HG02588 (cell line): ENCODE results near the gene FGF13.

Experiments used
- ATAC-seq: cut with Tn5 transposase; IDR thresholded peaks from one replicate; pipeline ENCODE4 v1.9.1; 2021; ENCODE audit warnings: mild to moderate bottlenecking, moderate library complexity; ENCODE audit not compliant: unreplicated experiment

FGF13 gene

DNA sequence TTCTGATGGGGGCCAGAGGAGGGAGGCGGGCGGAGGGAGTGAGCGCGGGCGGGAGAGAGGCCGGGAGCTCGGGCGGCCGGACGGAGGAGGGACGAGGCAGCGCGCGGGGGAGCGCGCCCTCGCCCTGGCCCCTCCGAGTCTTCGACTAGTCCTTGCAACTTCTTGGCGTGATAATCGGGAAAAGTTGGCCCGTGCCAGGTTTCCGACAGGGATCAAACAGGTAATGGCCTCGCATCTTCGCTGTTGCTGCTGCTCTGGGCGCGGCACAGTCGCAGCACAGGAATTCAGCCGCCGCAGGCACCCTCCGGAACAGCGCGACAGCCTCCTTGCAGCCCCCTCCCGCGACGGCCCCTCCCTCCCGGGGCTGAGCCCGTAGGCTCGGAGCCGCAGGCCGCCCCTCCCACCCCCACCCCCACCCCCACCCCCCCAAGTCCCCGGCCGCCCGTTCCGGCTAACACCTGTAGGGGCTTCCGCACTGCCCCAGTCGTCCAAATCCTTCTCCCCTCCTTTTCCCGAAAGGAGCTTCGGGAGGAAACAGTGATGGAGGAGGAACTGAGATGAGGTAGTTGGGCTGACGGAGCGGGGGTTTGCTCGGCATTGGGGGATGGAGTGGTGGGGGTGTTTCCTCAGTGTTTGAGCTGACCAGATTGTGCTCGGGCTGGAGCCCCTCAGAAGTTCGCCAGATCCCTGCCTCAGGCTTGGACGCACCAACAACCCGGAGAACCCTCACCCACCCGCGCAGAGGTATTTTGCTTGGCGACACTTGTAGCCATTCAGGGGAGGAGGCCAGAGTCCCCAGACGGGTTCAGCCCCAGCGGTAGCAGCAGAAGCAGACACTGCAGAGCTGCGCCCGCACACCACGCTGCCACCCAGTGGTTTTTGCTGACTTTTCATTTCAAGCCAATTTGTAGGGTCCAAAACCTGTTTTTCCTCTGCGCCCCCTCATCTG is at the start of gene FGF13:
FGF13 (minus strand) TSS at position 319 of the 949 bp plus-strand sequence. CDS start 714 bp downstream, outside the sequence.
- no peak for ATAC-seq

DNA sequence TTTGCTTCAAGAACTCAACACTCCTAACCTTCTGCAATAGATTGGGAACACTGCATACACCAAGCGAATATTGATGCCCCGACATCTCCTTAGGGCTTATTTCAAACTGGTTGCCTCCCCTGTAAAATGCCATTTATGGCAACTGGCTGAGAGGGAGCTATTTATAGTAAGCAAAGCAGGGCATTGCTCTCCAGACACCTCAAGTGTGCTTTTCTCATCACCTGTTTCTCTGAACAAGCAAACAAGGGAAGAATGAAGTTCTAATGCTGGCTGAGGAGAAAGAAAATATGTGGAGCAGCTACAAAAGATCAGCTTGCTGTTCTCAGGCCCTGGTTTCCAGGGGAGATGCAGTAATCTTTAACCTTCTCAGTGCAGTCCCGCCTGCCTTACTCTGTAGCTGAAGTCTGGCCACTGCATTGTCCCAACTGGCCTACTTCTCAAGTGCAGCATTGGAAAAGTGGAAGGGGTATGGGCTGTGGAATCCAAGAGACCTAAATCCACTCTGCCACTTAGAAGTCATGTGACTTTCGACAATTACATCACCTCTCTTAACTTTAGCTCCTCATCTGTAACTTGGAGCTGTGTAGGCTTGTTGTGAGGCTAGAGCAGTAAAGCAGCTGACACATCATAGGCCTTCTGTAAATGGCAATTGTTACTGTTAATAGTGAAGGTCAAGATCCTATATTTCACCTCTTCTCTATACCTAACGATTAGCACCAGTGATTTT is 47.9 kb upstream of the FGF13 start:
- no peak for ATAC-seq

DNA sequence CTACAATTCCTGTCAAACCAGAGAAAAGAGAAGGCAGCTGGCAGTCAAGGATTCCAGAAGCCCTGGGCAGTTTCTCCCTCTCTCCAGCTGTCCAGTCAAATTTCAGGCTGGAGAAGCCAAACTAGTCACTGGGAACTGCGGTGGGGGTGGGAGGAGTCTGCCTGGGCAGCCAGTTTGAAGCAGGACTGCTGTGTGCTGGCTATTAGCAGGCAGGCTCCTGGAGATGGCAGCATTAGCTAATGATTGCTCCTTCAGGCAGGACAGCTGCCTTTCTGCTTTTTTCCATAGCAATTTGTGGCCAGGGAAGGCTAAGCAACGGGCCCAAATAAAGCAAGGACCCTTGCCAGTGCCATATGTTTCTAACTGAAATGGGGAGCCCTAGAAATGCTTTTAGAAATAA is 44.7 kb upstream of the FGF13 start:
- ATAC-seq: no peak

DNA sequence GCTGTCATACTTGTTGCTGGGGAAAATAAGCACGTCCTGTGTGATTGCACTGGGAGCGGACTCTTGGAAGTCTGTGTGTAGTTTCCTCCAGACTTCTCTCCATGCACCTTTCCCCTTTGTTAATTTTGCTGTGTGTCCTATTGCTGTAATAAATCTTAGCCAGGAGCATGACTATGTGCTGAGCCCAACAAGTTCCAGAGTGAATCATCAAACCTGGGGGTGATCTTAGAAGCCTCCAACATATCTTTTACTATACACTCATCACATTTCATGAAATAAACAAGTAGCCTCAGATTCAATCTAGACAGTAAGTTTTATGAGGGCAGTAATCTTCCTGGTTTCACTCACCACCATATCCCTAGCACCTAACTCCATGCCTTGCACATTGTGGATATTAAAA is 43.3 kb upstream of the FGF13 start:
- ATAC-seq: no peak

DNA sequence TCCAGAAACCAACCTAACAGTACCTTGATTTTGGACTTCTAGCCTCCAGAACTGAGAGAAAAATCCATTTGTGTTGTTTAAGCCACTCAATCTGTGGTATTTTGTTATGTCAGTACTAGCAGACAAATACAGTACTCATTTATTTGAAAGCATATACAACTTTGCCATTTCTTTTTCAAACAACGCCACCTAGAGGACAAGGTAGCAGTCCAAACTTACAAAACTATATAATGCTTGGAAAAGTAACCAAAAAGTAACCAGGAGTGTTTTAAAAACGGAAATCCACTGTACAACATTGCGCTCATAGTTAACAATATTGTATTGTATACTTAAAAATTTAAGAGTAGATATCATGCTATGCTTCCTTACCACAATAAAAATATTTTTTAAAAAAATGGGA is 37.0 kb upstream of the FGF13 start:
- no peak for ATAC-seq

DNA sequence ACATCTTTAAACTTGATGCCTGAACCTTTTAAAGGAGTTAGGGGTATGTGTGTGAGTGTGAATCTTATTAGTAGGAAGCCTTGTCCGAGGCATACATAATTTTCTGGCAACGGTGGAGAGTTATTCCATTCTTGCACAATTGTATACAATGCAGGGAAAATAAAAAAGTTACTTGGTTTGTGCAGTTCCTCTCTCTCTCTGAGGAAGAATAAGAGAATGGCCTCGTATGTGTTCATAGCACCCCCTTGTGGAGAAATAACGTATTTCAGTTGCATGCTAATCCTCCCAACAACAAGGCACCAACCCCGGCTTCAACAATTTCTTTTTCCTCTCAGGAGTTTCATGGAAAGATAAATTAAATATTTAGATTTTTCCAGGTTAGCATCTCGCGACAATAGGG is 33.7 kb upstream of the FGF13 start:
- peak; percentile 71 for ATAC-seq

DNA sequence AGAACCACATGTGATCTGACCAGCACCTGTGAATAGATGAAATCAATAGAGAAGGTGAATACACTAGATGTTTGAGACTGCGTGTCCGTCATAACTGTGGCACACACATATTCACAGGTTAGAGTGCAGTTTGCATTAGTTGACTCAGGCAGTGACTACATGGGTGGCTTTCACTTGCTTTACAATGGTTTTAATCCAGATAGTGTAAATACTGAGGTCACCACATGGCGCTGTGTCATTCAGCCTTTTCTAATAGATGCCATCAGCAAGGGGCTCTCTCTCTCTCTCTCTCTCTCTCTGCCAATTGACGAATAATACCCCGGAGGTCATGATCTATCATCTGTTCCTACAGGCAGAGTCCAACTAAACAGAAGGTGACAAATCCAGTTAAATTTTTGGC is 30.7 kb upstream of the FGF13 start:
- no peak for ATAC-seq

DNA sequence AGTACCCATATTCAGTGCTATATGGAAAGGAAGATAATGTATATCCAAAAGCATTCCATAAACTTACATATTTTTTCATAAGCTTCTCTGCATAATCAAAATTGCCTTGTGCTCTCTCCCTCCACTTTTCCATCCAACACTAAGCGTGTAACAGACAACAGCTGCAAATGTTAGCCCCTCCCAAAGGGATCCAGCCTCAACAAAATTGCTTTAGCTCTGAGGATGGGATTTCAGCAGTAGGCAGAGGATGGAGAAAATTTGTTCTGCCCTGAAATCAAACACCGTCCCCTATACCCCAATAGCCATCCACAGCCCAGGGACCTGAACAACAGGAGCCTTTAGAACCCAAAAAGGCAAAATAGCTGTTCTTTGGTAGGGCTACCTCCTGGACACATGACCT is 28.8 kb upstream of the FGF13 start:
- no peak for ATAC-seq

DNA sequence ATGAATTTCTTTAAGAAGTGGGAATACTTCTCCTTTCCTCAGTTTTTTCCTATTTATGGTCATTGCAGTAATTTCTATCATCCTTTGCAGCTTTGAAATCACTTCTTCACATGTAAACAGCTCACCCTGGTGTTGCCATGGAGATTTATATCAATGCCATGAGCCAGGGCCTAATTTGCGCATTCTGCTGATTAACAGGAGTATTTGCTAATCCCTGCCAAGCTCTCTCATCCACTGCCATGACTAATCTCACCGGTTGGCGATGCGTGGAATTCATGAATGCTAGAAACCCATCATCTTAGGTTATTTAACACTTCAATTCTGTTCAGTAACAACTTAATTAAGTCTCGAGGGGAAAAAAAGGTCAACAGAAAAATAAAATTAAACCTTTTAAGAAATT is 11.8 kb upstream of the FGF13 start:
- ATAC-seq: no peak

DNA sequence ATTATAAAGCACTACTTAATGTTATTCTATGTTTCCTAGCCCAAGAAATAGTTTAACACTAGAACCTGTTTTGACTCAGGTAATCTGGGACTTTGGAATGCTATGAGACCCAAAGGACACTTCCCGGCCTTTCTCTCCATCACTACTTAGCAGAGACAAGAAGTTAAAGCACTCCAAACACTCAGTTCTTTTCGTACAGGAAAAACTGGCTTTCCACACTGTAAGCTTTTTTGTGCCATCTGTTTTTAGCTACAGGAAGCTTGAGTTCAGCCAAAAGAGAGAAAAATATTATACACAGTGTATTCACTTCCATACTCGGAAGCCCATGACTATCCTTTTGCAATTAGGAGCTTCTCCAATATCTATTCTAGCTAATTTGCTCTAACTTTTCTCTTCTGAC is 7.9 kb upstream of the FGF13 start:
- no peak for ATAC-seq

DNA sequence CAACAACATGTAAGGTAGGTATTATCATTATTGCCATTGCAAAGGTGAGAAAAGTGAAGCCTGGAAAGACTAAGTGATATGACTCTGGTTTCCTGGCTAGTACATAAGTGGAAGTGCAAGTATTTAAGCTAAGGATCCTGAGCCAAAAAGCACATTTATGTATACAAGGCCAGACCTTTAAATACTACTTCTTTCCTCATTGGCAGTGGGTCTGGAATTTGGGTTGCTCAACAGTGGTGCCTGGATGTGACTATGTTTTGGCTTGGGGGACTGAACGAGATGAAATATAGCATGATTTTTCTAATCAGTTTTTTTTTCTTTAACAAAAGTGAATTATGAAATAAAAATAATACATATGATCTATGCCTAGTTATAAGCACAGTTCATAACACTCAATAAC is 7.4 kb upstream of the FGF13 start:
- no peak for ATAC-seq

DNA sequence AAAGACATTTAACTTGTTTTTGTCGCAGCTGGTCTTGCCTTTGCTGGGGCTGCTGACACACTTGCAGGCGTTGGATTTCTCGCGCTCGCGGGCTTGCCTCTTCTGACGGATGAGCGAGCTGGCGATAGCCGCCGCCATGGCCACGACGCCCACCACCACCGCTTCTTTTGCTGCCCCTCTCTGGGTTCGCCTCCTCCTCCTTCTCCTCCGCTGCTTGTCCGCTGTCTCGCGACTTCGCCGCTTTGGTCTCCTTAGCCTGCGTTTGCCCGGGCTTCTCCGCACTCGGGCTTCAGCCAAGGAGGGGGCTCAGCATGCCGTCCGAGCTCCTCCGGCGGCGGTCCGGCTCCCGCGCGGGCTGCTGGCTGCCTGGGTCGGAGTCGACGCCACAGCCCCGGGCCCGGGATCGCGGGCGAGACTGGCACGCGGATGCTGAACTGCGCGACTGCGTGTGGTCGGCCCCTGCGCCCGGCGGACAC is 613 bp downstream of the FGF13 start:
- no peak for ATAC-seq

DNA sequence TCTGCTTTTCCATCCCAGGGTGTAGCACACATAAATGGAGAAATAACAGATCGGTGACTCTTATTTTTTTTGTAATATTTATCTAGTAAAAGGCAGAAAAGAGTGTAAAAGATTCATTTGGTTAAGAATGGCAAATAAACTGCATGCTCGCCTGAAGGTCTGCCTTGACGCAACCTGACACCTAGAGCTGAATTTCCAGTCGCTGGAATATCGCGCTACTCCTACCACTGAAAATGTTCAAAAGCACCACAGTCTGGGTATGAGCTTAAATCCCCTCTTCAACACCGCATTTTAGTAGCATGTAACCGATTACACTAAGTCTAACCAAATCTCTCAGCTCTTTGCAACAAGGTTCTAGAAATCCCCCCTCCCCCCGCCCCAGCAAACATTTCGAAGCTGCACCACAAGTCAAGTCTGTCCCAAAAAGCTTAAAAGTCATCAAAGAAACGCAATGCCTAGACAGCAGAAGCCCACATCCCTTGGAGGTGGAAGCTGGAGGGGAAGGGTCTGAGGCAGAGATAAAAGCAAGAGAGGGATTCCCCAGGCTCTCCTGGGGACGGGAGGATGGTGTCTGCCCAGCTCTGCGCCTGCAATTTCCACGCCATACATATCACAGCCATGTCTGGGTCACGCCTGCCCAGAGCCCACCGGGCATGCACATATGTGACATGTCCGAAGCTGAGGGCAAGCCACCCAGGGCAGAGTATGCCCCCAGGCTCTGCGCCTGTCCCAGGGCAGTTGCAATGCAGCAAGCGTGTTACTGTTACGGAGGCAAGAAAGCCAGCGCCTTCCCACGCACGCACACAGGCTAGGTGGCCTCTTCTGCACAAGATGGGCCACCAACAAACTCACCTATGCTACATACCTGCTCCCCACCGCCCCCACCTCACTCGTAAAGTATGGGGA is 1.4 kb downstream of the FGF13 start:
- no peak for ATAC-seq

DNA sequence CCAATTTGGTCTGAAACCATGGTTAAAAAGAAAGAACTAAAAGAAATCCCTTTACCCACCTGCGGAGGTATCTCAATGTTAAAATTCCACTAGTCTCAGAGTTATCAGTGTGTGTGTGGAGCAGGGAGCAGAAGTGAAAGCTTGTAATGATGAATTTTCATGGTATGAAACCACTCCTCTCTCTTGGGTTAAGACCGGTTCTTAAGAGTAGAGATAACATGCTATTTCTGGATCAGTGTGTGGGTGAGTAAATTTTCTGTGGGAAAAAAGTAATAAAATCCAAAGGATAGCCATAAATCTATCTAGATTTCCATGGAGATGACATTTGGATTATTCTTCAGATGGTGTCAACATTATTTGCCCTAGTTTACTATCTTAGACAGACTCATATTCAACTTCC is 3.2 kb downstream of the FGF13 start:
- no peak for ATAC-seq

DNA sequence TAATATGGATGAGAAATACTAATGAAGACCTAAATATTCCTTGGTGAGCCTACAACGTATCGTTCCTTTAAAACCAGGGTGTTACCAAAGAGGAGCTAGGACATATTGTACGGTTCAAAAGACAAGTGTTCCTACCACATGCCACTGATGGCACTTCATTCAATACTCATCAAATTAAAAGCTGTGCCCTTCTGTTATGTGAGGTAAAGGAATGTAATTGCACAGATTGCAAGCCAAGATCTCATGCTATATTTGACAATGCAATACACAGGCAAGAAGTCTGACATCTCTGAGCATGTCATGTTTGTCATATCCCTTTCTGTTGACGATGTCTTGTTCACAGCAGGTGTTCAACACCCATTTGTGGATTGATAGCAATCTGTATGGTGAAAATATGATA is 6.9 kb downstream of the FGF13 start:
- ATAC-seq: no peak

DNA sequence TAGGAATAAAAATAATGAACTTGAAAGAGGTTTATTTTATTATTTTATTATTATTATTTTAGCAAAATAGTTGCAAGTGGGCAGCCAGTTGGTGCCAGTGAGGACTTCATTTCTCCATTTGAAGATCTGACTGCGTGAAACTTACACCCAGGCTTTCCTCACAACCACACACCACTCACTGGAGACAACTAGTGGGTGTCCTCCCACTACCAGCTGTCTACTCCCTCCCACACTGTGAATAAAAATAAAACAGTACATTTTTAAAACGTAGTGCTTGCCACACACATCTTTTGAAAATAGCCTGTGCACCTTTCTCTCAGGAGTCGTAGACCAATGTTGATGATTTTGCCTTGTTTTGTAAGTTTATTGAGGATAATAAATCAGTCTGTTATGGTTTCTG is 7.4 kb downstream of the FGF13 start:
- no peak for ATAC-seq

DNA sequence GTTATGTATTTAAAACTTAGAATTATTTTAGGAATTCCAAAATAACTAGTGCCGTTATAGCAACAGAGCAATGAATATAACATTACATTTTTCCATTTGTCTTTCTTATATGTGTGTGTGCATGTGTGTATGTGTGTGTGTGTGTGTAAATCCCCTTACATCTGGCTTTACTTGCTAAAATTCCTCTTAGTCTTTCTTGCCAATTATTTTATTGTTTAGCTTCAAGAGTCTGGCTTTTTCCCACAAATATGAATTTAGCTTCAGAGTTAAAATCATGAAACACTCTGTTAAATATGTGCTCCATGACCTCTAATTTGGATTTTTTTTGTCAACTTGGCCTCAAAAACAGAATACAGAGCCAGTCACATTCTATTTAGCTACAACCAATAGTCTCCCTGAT is 18.9 kb downstream of the FGF13 start:
- ATAC-seq: no peak

DNA sequence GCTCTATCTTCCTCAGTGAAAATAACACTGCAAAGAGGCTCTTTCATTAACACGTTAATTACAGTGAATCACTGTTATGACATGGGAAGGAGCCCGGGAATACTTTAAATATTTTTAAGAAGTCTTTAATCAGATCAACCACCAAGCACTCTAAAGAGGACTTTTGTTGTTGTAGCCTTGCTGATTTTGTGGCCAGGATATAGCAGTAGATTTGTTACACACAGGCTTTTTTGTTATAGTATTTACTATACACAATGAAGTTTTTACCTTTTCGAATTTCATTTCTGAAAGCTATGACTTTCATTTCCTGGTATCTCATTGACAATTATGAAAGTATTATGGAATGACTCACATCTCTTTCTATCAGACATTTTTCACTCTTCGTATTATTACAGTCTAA is 20.3 kb downstream of the FGF13 start:
- ATAC-seq: no peak

DNA sequence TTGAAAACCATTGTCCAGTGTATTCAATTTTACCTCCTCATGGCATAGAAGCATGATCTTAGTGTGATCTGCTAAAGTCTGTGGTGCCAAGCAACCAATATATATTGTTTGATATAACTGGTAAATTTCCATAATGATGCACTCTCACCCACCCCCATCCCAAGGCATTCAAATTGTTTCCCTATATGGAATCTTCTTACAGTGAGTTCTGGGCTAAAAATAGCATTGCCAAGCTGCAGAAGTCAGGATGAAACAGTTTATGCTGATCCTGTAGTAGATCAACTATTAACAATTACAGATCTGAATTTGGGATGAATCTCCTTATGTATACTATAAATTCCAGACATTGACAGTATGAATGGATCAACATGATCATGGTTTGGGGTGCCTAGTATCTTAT is 20.9 kb downstream of the FGF13 start:
- no peak for ATAC-seq

DNA sequence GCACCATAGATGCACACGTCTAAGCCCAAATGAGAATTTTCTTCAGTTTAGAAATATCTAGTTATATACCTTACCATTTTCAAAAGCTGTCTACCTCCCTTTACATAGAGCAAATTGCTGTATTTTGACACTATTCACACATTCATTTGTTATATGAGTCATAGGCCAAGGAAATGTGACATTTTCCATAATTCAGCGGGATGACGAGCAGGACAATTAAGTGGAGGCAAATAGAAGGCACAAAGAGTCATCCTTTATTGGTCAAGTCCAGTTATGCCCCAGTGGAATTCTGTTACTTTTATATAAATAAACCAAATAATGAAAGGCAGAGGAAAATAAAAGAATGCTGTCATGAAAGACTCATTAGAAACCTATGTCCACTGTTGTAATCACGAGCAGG is 27.9 kb downstream of the FGF13 start:
- ATAC-seq: no peak

DNA sequence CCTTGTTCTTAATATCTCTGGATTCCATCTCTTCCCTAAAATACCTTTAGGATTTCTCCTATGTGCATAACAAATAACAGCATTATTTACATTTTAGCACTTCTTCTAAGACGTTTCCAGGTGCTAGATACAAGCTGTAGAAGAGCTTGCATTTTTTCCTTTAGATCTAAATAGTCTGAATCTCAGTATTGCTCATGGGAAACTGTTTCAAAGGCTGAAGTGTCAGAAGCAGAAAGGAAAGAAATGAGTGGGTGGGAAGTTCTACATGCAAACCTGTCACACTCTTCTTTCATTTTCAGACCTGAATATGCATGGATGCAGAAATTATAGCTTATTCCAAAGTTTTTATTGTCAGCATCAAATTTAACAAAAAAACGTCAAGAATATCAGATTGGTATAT is 41.8 kb downstream of the FGF13 start:
- ATAC-seq: no peak
